PC-3 (cell line): ENCODE measurements around the gene P2RY8. TPM values are rescaled to one million over a fixed set of nuclear protein-coding genes. Genes with fewer than 3 reads are reported as not detected.
"Not testable (repeated sequence)": the region's sequence is repeated elsewhere in the genome, so short reads cannot be mapped to it uniquely, and the experiment has no call there.

ENCODE experiments used
- ATAC-seq: fragments of 200-7000 bp; cut with Tn5 transposase; 2 replicates; pipeline ENCODE4 v1.9.1; 2020; ENCODE audit warnings: mild to moderate bottlenecking, moderate library complexity
- BruUV-seq: library from RNA; stranded (reverse); fragments of 400-500 nt; replicated peaks from 2 replicates; lab custom pipeline; 2021; lab: Mats Ljungman, UMichigan
- CTCF ChIA-PET: fragments of 300-600 bp; sonication (Branson Sonifier 250); formaldehyde crosslinking; loops from one replicate; lab custom pipeline; 2022; ENCODE audit warnings: antibody characterized with exemption; lab: Charles Lee
- POLR2A ChIA-PET: fragments of 300-600 bp; sonication (Branson Sonifier 250); formaldehyde crosslinking; loops from one replicate; lab custom pipeline; 2022; ENCODE audit warnings: antibody characterized with exemption; ENCODE audit not compliant: unreplicated experiment; lab: Charles Lee
- DNase-seq: peaks from one replicate; pipeline ENCODE4 v3.0.0-alpha.2; 2015
- H2AFZ ChIP-seq: fragments of 300-600 bp; sonication (generic); 2 replicates; pipeline ENCODE4 v1.6.0; 2016; ENCODE audit warnings: antibody characterized with exemption, low read length
- H3F3A ChIP-seq: fragments of 300-600 bp; sonication (generic); one replicate; pipeline ENCODE4 v1.6.0; 2017; ENCODE audit warnings: antibody characterized with exemption, low read length, control low read depth, mild to moderate bottlenecking; ENCODE audit not compliant: unreplicated experiment
- H3K27ac ChIP-seq: fragments of 300-600 bp; sonication (generic); 2 replicates; pipeline ENCODE4 v1.5.1; 2016; ENCODE audit warnings: mild to moderate bottlenecking, low read length
- H3K27me3 ChIP-seq: fragments of 300-600 bp; sonication (generic); 2 replicates; pipeline ENCODE4 v1.6.1; 2016; ENCODE audit warnings: low read length, mixed read lengths
- H3K36me3 ChIP-seq: fragments of 300-600 bp; sonication (generic); 2 replicates; pipeline ENCODE4 v1.6.1; 2016; ENCODE audit warnings: low read depth, mixed run types, low read length, mixed read lengths
- H3K4me1 ChIP-seq: fragments of 300-600 bp; sonication (generic); 2 replicates; pipeline ENCODE4 v1.5.1; 2016; ENCODE audit warnings: low read length; ENCODE audit not compliant: insufficient read depth
- H3K4me2 ChIP-seq: fragments of 300-600 bp; sonication (generic); 2 replicates; pipeline ENCODE4 v1.6.0; 2016; ENCODE audit warnings: low read length
- H3K4me3 ChIP-seq: fragments of 300-600 bp; sonication (generic); 2 replicates; pipeline ENCODE4 v1.5.1; 2016; ENCODE audit warnings: mild to moderate bottlenecking, low read length, mixed read lengths
- H3K79me2 ChIP-seq: fragments of 300-600 bp; sonication (generic); 2 replicates; pipeline ENCODE4 v1.6.1; 2017; ENCODE audit warnings: low read length, mixed read lengths
- H3K9ac ChIP-seq: fragments of 300-600 bp; sonication (generic); 2 replicates; pipeline ENCODE4 v1.6.0; 2016; ENCODE audit warnings: mild to moderate bottlenecking, low read length
- H3K9me2 ChIP-seq: fragments of 300-600 bp; sonication (generic); replicated peaks from 2 replicates; pipeline ENCODE4 v1.6.1; 2016; ENCODE audit warnings: mixed run types, low read length, mixed read lengths
- H3K9me3 ChIP-seq: fragments of 300-600 bp; sonication (generic); 2 replicates; pipeline ENCODE4 v1.6.1; 2016; ENCODE audit warnings: low read length, mixed read lengths
- H4K20me1 ChIP-seq: fragments of 300-600 bp; sonication (generic); 2 replicates; pipeline ENCODE4 v1.6.1; 2016; ENCODE audit warnings: low read length, mixed read lengths
- CTCF ChIP-seq: fragments of 300-600 bp; sonication (generic); conservative IDR thresholded peaks from 2 replicates; pipeline ENCODE4 v1.5.1; 2017; ENCODE audit warnings: antibody characterized with exemption, low read depth, mild to moderate bottlenecking, low read length
- EZH2 ChIP-seq: fragments of 300-600 bp; sonication (generic); IDR thresholded peaks from one replicate; pipeline ENCODE4 v1.6.1; 2017; ENCODE audit warnings: antibody characterized with exemption, mild to moderate bottlenecking, low read length; ENCODE audit not compliant: unreplicated experiment
- EZH2phosphoT487 ChIP-seq: fragments of 300-600 bp; sonication (generic); IDR thresholded peaks from 2 replicates; pipeline ENCODE4 v1.6.1; 2018; ENCODE audit warnings: mild to moderate bottlenecking, antibody characterized with exemption, low read length, borderline replicate concordance
- intact Hi-C: fragments of 100-400 bp; cut with micrococcal nuclease; formaldehyde crosslinking; loops from 2 replicates; pipeline ENCODE4 v1.9.0; 2023
- total RNA-seq: library from RNA; depleted of rRNA; stranded (reverse); fragments of >200 nt; gene quantifications from 2 replicates; pipeline ENCODE4 v1.2.3, GENCODE V29; 2014

Gene P2RY8
- total RNA-seq, 1 experiment from 2014 or later = not detected

- Histone ChIP-seq H3K4me3 (no peak overlapping the region), H3F3A (no peaks in the 10 kb centered on the region), H2AFZ (no peak overlapping the region), H3K9ac (no peak overlapping the region), H3K36me3 (no peaks in the 10 kb centered on the region; the same call in 1 of the 2 replicates), H4K20me1 (no peaks in the 10 kb centered on the region), H3K27ac (no peak overlapping the region), H3K9me3 (no peaks in the 10 kb centered on the region), H3K27me3 (no peaks in the 10 kb centered on the region), H3K9me2 (no peaks in the 10 kb centered on the region), H3K4me1 (no peaks in the 10 kb centered on the region), H3K79me2 (peaks cover 4% of the 10 kb centered on the region; the same call in 1 of the 2 replicates), H3K4me2 (no peak overlapping the region)
- POLR2A ChIA-PET = no interaction called here
- intact Hi-C loops = no loop called here
- CTCF ChIA-PET = no interaction called here
- DNase-seq (no peak), ATAC-seq (no peak)
- no peak for TF ChIP-seq EZH2phosphoT487
- TF ChIP-seq CTCF = no peak
- TF ChIP-seq EZH2 = no peak
- BruUV-seq = no TSS peak
These were observed 87.8 kb downstream of the P2RY8 start for GRCh38 chrX:1449036-1449822.

- intact Hi-C loops, POLR2A ChIA-PET, DNase-seq, H3K27me3 ChIP-seq, H3K9me3 ChIP-seq, H3F3A ChIP-seq, H3K27ac ChIP-seq, H2AFZ ChIP-seq, H4K20me1 ChIP-seq, H3K9me2 ChIP-seq, ATAC-seq, H3K9ac ChIP-seq, BruUV-seq, H3K79me2 ChIP-seq, H3K36me3 ChIP-seq, H3K4me2 ChIP-seq, H3K4me1 ChIP-seq, CTCF ChIA-PET, H3K4me3 ChIP-seq: not testable (repeated sequence)
These were observed 88.4 kb downstream of the P2RY8 start for GRCh38 chrX:1448573-1449001.

- H3K4me1 ChIP-seq, H3K27me3 ChIP-seq, H3K27ac ChIP-seq, H3K9ac ChIP-seq, H3K79me2 ChIP-seq, POLR2A ChIA-PET, intact Hi-C loops, BruUV-seq, ATAC-seq, H3K4me3 ChIP-seq, H3F3A ChIP-seq, H4K20me1 ChIP-seq, CTCF ChIA-PET, H3K9me3 ChIP-seq, H3K4me2 ChIP-seq, H3K9me2 ChIP-seq, H2AFZ ChIP-seq, H3K36me3 ChIP-seq, DNase-seq: not testable (repeated sequence)
These were observed 88.9 kb downstream of the P2RY8 start for GRCh38 chrX:1447969-1448572.

- H3K27me3 ChIP-seq, H2AFZ ChIP-seq, POLR2A ChIA-PET, H3K9me3 ChIP-seq, BruUV-seq, H3K27ac ChIP-seq, H3K36me3 ChIP-seq, H3K4me2 ChIP-seq, H3K79me2 ChIP-seq, H3K4me1 ChIP-seq, DNase-seq, H3F3A ChIP-seq, ATAC-seq, H3K9ac ChIP-seq, intact Hi-C loops, H3K9me2 ChIP-seq, CTCF ChIA-PET, H4K20me1 ChIP-seq, H3K4me3 ChIP-seq: not testable (repeated sequence)
These were observed 89.7 kb downstream of the P2RY8 start for GRCh38 chrX:1446984-1447968.
